ENCODE measurements around the gene FSCN2. TPM values are rescaled to one million over a fixed set of nuclear protein-coding genes. Genes with fewer than 3 reads are reported as not detected.

The FSCN2 gene
- total RNA-seq, 2 donors from 2014 or later: 7.0 to 13.5 TPM

DNA sequence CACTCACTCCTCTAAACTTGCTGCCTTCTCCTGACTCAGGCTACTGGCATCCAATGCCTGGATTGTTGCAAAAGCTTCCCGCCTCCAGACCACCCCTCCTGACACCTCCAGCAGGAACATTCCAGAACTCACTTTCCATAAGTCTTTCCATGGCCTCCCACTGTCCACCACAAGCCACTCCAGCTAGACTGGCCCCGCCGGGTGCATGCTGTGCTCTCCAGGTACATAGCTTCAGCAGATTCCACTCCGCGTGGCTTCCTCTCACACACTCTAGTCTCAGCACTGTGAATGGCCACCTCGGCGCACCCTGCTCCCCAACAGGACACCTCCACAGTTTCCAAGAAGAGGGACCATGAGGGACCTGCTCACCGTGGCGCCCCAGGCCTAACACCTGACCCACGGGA is 49.9 kb downstream of the FSCN2 start:
- DNase-seq: no peak
- TF ChIP-seq POLR2A (IDR thresholded peaks at IDR 0.05): no peak
- TF ChIP-seq, protein P1, sequence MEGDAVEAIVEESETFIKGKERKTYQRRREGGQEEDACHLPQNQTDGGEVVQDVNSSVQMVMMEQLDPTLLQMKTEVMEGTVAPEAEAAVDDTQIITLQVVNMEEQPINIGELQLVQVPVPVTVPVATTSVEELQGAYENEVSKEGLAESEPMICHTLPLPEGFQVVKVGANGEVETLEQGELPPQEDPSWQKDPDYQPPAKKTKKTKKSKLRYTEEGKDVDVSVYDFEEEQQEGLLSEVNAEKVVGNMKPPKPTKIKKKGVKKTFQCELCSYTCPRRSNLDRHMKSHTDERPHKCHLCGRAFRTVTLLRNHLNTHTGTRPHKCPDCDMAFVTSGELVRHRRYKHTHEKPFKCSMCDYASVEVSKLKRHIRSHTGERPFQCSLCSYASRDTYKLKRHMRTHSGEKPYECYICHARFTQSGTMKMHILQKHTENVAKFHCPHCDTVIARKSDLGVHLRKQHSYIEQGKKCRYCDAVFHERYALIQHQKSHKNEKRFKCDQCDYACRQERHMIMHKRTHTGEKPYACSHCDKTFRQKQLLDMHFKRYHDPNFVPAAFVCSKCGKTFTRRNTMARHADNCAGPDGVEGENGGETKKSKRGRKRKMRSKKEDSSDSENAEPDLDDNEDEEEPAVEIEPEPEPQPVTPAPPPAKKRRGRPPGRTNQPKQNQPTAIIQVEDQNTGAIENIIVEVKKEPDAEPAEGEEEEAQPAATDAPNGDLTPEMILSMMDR (IDR thresholded peaks at IDR 0.05): no peak
- no peaks in the 10 kb centered on the region for H3K27me3 ChIP-seq
- WGBS, 2 donors: 90 to 95% methylated on average over 10 of the region's 10 CpGs
- ATAC-seq: no peak
- intact Hi-C loops (cut with DNase I): no loop called here
- H3K27ac ChIP-seq: no peak overlapping the region
- peaks cover 0 to 5% of the 10 kb centered on the region in 2 donors for H3K36me3 ChIP-seq (replicated peaks in 1 of 2; ENCODE audit: insufficient read depth in 1 of 2, low read depth in 2 of 2)
- no peaks in the 10 kb centered on the region for H3K9me3 ChIP-seq
- H3K4me3 ChIP-seq: no peak overlapping the region
- peaks cover 11% of the 10 kb centered on the region for H3K4me1 ChIP-seq

DNA sequence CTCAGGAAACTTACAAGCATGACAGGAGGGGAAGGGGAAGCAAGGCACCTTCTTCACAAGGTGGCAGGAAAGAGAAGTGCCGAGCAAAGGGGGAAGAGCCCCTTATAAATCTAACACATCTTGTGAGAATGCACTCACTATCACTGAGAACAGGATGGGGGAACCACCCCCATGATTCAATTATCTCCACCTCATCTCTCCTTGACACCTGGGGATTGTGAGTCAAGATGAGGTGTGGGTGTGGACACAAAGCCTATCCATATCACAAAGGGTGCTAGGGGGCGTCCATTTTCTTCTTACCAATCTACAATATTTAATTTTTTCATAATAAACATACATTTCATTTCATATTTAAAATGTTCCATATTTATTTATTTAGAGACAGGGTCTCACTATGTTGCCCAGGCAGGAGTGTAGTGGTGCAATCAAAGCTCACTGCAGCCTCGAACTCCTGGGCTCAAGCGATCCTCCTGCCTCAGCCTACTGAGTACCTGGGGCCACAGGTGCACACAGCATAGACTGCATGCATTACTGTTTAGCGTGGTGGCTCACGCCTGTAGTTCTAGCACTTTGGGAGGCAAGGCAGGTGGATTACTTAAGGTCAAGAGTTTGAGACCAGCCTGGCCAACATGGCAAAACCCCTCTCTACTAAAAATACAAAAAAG is 50.5 kb downstream of the FSCN2 start:
- TF ChIP-seq, protein P1 (IDR thresholded peaks at IDR 0.05): no peak
- no peak for TF ChIP-seq POLR2A (IDR thresholded peaks at IDR 0.05)
- no peak overlapping the region for H3K4me3 ChIP-seq
- 89 to 93% methylated on average over 6 of the region's 6 CpGs for WGBS, 2 donors
- no peak for ATAC-seq
- no peaks in the 10 kb centered on the region for H3K27me3 ChIP-seq
- H3K36me3 ChIP-seq (replicated peaks in 1 of 2; ENCODE audit: insufficient read depth in 1 of 2, low read depth in 2 of 2): peaks cover 0 to 8% of the 10 kb centered on the region in 2 donors
- DNase-seq: no peak
- H3K4me1 ChIP-seq: peaks cover 11% of the 10 kb centered on the region
- H3K27ac ChIP-seq: no peak overlapping the region
- H3K9me3 ChIP-seq: no peaks in the 10 kb centered on the region
- intact Hi-C loops (cut with DNase I): no loop called here

DNA sequence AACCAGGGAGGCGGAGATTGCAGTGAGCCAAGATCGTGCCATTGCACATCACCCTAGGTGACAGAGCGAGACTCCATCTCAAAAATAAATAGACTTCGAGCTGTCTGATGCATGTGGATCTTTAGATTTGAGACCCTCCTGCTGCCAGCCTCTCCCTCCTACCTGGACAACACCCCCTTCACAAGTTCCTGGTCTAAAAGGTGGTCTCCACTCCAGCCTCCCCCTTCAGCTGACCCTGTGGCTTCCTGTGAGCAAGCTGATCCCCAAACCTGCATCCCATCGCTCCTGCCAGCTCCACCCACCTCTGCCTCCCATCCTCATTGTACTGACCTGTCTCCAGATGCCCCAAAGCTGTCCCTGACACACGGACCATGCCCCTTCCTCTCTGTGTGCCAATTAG is 51.1 kb downstream of the FSCN2 start:
- WGBS, 2 donors: 91 to 93% methylated on average over 6 of the region's 6 CpGs
- Histone ChIP-seq H3K4me1 (peaks cover 11% of the 10 kb centered on the region), H3K36me3 (replicated peaks in 1 of 2; ENCODE audit: insufficient read depth in 1 of 2, low read depth in 2 of 2) (peaks cover 0 to 8% of the 10 kb centered on the region in 2 donors), H3K27ac (no peak overlapping the region), H3K27me3 (no peaks in the 10 kb centered on the region), H3K9me3 (no peaks in the 10 kb centered on the region), H3K4me3 (no peak overlapping the region)
- intact Hi-C loops (cut with DNase I): no loop called here
- TF ChIP-seq POLR2A (IDR thresholded peaks at IDR 0.05): no peak
- TF ChIP-seq, protein P1 (IDR thresholded peaks at IDR 0.05): no peak
- ATAC-seq (no peak), DNase-seq (no peak)

DNA sequence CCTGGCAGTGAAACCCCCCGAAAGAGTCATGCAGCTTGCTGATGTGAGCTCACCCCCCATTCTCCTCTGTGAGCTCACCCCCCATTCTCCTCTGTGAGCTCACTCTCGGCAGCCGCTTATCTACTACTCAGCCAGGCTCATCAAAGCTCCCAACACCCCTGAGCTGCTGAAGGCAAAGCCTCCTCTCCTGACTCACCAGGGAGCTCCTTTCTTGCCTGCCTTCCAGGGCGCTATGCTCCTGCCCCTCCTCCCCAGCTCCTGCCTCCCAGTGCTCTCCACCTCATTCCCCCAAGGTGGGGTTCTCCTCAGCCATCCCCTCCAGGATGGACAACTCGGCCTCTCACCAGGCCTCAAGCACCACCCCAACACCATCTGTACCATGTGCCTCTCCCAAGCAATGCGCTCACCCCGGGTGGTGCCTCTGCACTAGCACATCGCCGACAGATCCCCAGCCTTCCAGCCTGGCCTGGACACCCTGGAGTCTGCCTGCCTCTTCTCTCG is 51.7 kb downstream of the FSCN2 start:
- Histone ChIP-seq H3K4me3 (no peak overlapping the region), H3K36me3 (replicated peaks in 1 of 2; ENCODE audit: insufficient read depth in 1 of 2, low read depth in 2 of 2) (peaks cover 0 to 8% of the 10 kb centered on the region in 2 donors), H3K27me3 (no peaks in the 10 kb centered on the region), H3K4me1 (peaks cover 11% of the 10 kb centered on the region), H3K9me3 (no peaks in the 10 kb centered on the region), H3K27ac (no peak overlapping the region)
- ATAC-seq: no peak
- 92 to 95% methylated on average over 10 of the region's 10 CpGs for WGBS, 2 donors
- intact Hi-C loops (cut with DNase I): no loop called here
- DNase-seq: no peak
- TF ChIP-seq, protein P1 (IDR thresholded peaks at IDR 0.05): no peak
- no peak for TF ChIP-seq POLR2A (IDR thresholded peaks at IDR 0.05)

DNA sequence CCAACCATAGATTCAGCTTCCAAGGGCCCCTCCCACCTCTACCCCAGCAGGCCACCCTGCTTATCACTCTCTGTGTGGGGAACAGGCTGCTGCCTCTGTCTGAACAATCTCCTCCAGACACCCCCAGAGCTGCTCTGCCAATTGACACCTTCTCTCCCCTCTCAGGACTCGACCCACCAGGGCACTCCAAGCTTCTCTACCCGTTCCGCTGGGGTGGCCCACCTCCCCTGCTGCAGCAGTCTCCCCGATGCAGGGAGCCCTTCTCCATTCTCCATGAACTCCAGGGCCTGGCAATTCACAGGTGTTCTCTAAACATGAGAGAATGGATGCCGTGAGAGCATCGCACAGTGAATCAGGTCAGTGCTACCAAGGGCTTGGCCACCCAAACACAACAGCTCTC is 52.3 kb downstream of the FSCN2 start:
- Histone ChIP-seq H3K27ac (no peak overlapping the region), H3K9me3 (no peaks in the 10 kb centered on the region), H3K27me3 (no peaks in the 10 kb centered on the region), H3K4me3 (no peak overlapping the region), H3K36me3 (replicated peaks in 1 of 2; ENCODE audit: insufficient read depth in 1 of 2, low read depth in 2 of 2) (peaks cover 0 to 11% of the 10 kb centered on the region in 2 donors), H3K4me1 (peaks cover 11% of the 10 kb centered on the region)
- ATAC-seq (no peak), DNase-seq (no peak)
- intact Hi-C loops (cut with DNase I): no loop called here
- TF ChIP-seq POLR2A (IDR thresholded peaks at IDR 0.05): no peak
- TF ChIP-seq, protein P1 (IDR thresholded peaks at IDR 0.05): no peak
- 78 to 96% methylated on average over 3 to 6 of the region's 6 CpGs for WGBS, 2 donors

Data from body of pancreas (tissue), 4 donors.